HepG2 (cell line): ENCODE data around the gene STEAP2. TPM values are rescaled to one million over a fixed set of nuclear protein-coding genes. Genes with fewer than 3 reads are reported as not detected.

Source experiments
- ATAC-seq: fragments of 200-7000 bp; cut with Tn5 transposase; 3 replicates; pipeline ENCODE4 v1.9.1; 2020; ENCODE audit warnings: mild to moderate bottlenecking, moderate library complexity
- BruUV-seq: library from RNA; stranded (reverse); fragments of 400-500 nt; replicated peaks from 2 replicates; lab custom pipeline; 2021; lab: Mats Ljungman, UMichigan
- CTCF ChIA-PET: fragments of 300-600 bp; formaldehyde crosslinking; extraction: SDS; loops from one replicate; lab custom pipeline; 2021; ENCODE audit warnings: low total read pairs, inconsistent platforms, low intra/inter-chr PET ratio; lab: Yijun Ruan, JAX
- POLR2A ChIA-PET: fragments of 350-600 bp; sonication (Branson Sonifier 250); formaldehyde crosslinking; loops from one replicate; lab custom pipeline; 2020; ENCODE audit warnings: antibody characterized with exemption, inconsistent platforms; lab: Yijun Ruan, JAX
- DNase-seq: peaks from one replicate; pipeline ENCODE4 v3.0.0-alpha.2; 2015; ENCODE audit warnings: low spot score
- FAIRE-seq: peaks from 3 replicates; lab custom pipeline; 2011; peaks lifted over from hg19 to GRCh38; lab: Jason Lieb, UNC
- H2AFZ ChIP-seq: one replicate; pipeline ENCODE4 v1.6.1; 2011; ENCODE audit warnings: low read length, inconsistent platforms
- H3K27ac ChIP-seq: fragments of 300-600 bp; 3 replicates; pipeline ENCODE4 v1.8.0; 2011; ENCODE audit warnings: mixed run types, mild to moderate bottlenecking, mixed read lengths, low read length, inconsistent platforms; ENCODE audit not compliant: insufficient read depth; ENCODE audit errors: extremely low read length
- H3K27me3 ChIP-seq, 2 experiments: fragments of 200-600 bp in 1 of 2; 2 replicates in 1 of 2; 3 replicates in 1 of 2; pipeline versions ENCODE4 v1.6.0 to v1.8.0; 2011; ENCODE audit warnings: low read length in 2 of 2, mild to moderate bottlenecking in 2 of 2, moderate library complexity in 2 of 2, inconsistent platforms in 1 of 2; ENCODE audit not compliant: insufficient read depth in 2 of 2, control insufficient read depth in 1 of 2
- H3K36me3 ChIP-seq, 2 experiments: fragments of 200-600 bp in 1 of 2; replicated peaks in 1 of 2; 2 replicates in 1 of 2; 3 replicates in 1 of 2; pipeline versions ENCODE4 v1.5.1 to v1.8.0; 2011; ENCODE audit warnings: low read length in 2 of 2, inconsistent platforms in 1 of 2; ENCODE audit not compliant: insufficient read depth in 2 of 2, control insufficient read depth in 1 of 2
- H3K4me1 ChIP-seq: 2 replicates; pipeline ENCODE4 v1.5.1; 2012; ENCODE audit warnings: low read length, inconsistent platforms; ENCODE audit not compliant: insufficient read depth
- H3K4me2 ChIP-seq: 2 replicates; pipeline ENCODE4 v1.6.0; 2011; ENCODE audit warnings: low read depth, low read length, inconsistent platforms
- H3K4me3 ChIP-seq, 3 experiments: fragments of 200-600 bp in 1 of 3; sonication (generic), shearing (Covaris generic) in 1 of 3; replicated peaks in 1 of 3; 2 replicates each; pipeline ENCODE4 v1.5.1; 2011 to 2016; ENCODE audit warnings: low read length in 3 of 3, inconsistent platforms in 2 of 3, low read depth in 2 of 3, mild to moderate bottlenecking in 2 of 3, control low read depth in 1 of 3, mixed read lengths in 1 of 3; ENCODE audit not compliant: insufficient read depth in 1 of 3
- H3K79me2 ChIP-seq: one replicate; pipeline ENCODE4 v1.6.1; 2011; ENCODE audit warnings: low read length, inconsistent platforms; ENCODE audit not compliant: insufficient read depth
- H3K9ac ChIP-seq: 2 replicates; pipeline ENCODE4 v1.6.0; 2011; ENCODE audit warnings: mild to moderate bottlenecking, low read depth, low read length, inconsistent platforms; ENCODE audit not compliant: insufficient read depth
- H3K9me3 ChIP-seq: 2 replicates; pipeline ENCODE4 v1.5.1; 2012; ENCODE audit warnings: mild to moderate bottlenecking, low read length
- H4K20me1 ChIP-seq: 2 replicates; pipeline ENCODE4 v1.6.0; 2011; ENCODE audit warnings: inconsistent platforms, mild to moderate bottlenecking, low read length, moderate library complexity; ENCODE audit not compliant: insufficient read depth
- AKAP8 ChIP-seq: sonication (generic); formaldehyde crosslinking; IDR thresholded peaks from 2 replicates; pipeline ENCODE4 v1.5.1; 2020; ENCODE audit warnings: mild to moderate bottlenecking, missing genetic modification reagents
- ATF7-NPFF ChIP-seq: sonication (generic); formaldehyde crosslinking; IDR thresholded peaks from 2 replicates; pipeline ENCODE4 v1.8.1; 2023; ENCODE audit warnings: mild to moderate bottlenecking, low read depth, missing genetic modification reagents, moderate library complexity
- CREB1 ChIP-seq, 2 experiments: fragments of 450-650 bp in 1 of 2; IDR thresholded peaks; 2 replicates each; pipeline ENCODE4 v1.6.1; 2016 to 2017; ENCODE audit warnings: control low read depth in 1 of 2, mild to moderate bottlenecking in 1 of 2, missing compliant biosample characterization in 1 of 2, missing genetic modification characterization in 1 of 2
- FOXP1 ChIP-seq, 2 experiments: fragments of 450-650 bp in 1 of 2; IDR thresholded peaks; 2 replicates each; pipeline ENCODE4 v1.6.1; 2017 to 2018; ENCODE audit warnings: antibody characterized with exemption in 1 of 2
- HNF4G ChIP-seq, 2 experiments: sonication (generic) in 1 of 2; formaldehyde crosslinking in 1 of 2; IDR thresholded peaks; 2 replicates each; pipeline versions ENCODE4 v1.4.0 to v1.6.1; 2011 to 2020; ENCODE audit warnings: borderline replicate concordance in 2 of 2, low read depth in 2 of 2, mild to moderate bottlenecking in 2 of 2, low read length in 1 of 2, missing genetic modification reagents in 1 of 2, moderate library complexity in 1 of 2
- HNRNPUL1 ChIP-seq: fragments of 200-400 bp; formaldehyde crosslinking; IDR thresholded peaks from 2 replicates; pipeline ENCODE4 v1.6.1; 2017; ENCODE audit warnings: low read depth, mild to moderate bottlenecking, low read length, moderate library complexity
- REL ChIP-seq: sonication (generic); formaldehyde crosslinking; conservative IDR thresholded peaks from 2 replicates; pipeline ENCODE4 v1.8.0; 2022; ENCODE audit warnings: mild to moderate bottlenecking, missing genetic modification reagents, moderate library complexity
- SATB2 ChIP-seq: sonication (generic); formaldehyde crosslinking; IDR thresholded peaks from 2 replicates; pipeline ENCODE4 v1.5.0; 2020; ENCODE audit warnings: missing genetic modification reagents
- SRSF9 ChIP-seq: fragments of 200-400 bp; formaldehyde crosslinking; IDR thresholded peaks from 2 replicates; pipeline ENCODE4 v1.6.1; 2018; ENCODE audit warnings: borderline replicate concordance, mild to moderate bottlenecking, low read depth, low read length; ENCODE audit not compliant: insufficient read depth, poor library complexity, severe bottlenecking
- TBX3 ChIP-seq: fragments of 450-650 bp; IDR thresholded peaks from 2 replicates; pipeline ENCODE4 v1.6.1; 2017; ENCODE audit warnings: antibody characterized with exemption, mild to moderate bottlenecking, inconsistent platforms, borderline replicate concordance
- THYN1 ChIP-seq: sonication (generic); formaldehyde crosslinking; IDR thresholded peaks from 2 replicates; pipeline ENCODE4 v1.8.1; 2023; ENCODE audit warnings: low read depth, mild to moderate bottlenecking, moderate library complexity, missing genetic modification reagents, borderline replicate concordance
- ZFP62 ChIP-seq: sonication (generic); formaldehyde crosslinking; IDR thresholded peaks from 2 replicates; pipeline ENCODE4 v1.4.0; 2020; ENCODE audit warnings: missing genetic modification reagents
- ZIK1 ChIP-seq: sonication (generic); formaldehyde crosslinking; IDR thresholded peaks from 2 replicates; pipeline ENCODE4 v1.5.0; 2020; ENCODE audit warnings: mild to moderate bottlenecking, low read depth, missing genetic modification reagents, borderline replicate concordance
- ZNF468 ChIP-seq: sonication (generic); formaldehyde crosslinking; IDR thresholded peaks from 2 replicates; pipeline ENCODE4 v1.8.0; 2022; ENCODE audit warnings: mild to moderate bottlenecking, moderate library complexity, missing genetic modification reagents
- ZNF724P ChIP-seq: sonication (generic); formaldehyde crosslinking; IDR thresholded peaks from 2 replicates; pipeline ENCODE4 v1.8.0; 2022; ENCODE audit warnings: missing genetic modification reagents, borderline replicate concordance
- WGBS: methylation state at CpG from one replicate; pipeline ENCODE4 v1.1.6; 2017; ENCODE audit warnings: low lambda C conversion rate; 5-methylcytosine and 5-hydroxymethylcytosine counted together
- in situ Hi-C: cut with HindIII; loops from 2 replicates; pipeline ENCODE4 v1.10.0; 2017; ENCODE audit warnings: low pct_unique_long_range_greater_than_20kb; ENCODE audit not compliant: extremely low pct_ligation_motif_present
- intact Hi-C: fragments of 100-400 bp; cut with micrococcal nuclease; formaldehyde crosslinking; loops from one replicate; pipeline ENCODE4 v1.10.0; 2022; ENCODE audit not compliant: unreplicated experiment
- polyA plus RNA-seq, 8 experiments: library from polyadenylated mRNA; depleted of rRNA in 3 of 8; stranded (reverse) in 7 of 8; unstranded in 1 of 8; fragments of >200 nt; fragmentation: Illumina TruSeq in 4 of 8; extraction: Trizol in 4 of 8; gene quantifications; 2 replicates each; pipeline versions ENCODE4 v1.2.1 to v1.2.3, GENCODE V29; 2011 to 2016; ENCODE audit warnings: low read depth in 4 of 8, missing spikeins in 1 of 8, mixed read lengths in 1 of 8; ENCODE audit not compliant: insufficient read depth in 1 of 8
- total RNA-seq, 5 experiments: library from RNA; depleted of rRNA; stranded (reverse); fragments of >200 nt; fragmentation: Illumina TruSeq; extraction: Trizol; gene quantifications; 2 replicates each; pipeline ENCODE4 v1.2.3, GENCODE V29; 2016; ENCODE audit warnings: low read depth in 1 of 5
- TF ChIP-seq, protein P1 (sequence below): IDR thresholded peaks from 2 replicates; pipeline ENCODE4 v1.6.1; 2016; ENCODE audit warnings: low read depth

Gene STEAP2
- total and polyA plus RNA-seq, 2 of the 13 experiments (the other 11 are each of a cell fraction or from before 2014, with no cell fraction given): 4.3 to 4.4 TPM

DNA sequence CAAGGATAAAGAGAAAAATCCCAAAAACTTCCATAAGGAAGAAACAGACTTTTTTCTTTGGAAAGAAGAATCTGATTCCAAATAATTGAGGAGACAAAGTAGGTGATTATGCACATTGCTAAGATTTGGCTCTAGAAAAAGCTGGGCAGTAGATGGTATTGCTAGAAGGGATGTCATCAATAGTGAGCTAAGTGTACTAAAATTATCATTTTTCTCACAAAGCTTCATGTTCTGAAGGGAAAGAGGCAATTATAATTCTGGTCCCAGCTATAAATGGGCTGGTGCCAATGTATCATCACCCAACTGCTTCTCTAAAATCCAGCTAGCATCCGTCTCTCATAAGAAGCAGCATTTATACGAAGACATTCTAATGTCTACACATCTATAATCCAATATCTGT, 33.4 kb upstream of the STEAP2 start:
- H3K9me3 ChIP-seq: no peaks in the 10 kb centered on the region
- in situ Hi-C loops: no loop called here
- no peaks in the 10 kb centered on the region for H3K36me3 ChIP-seq
- ATAC-seq (no peak), FAIRE-seq (no peak), DNase-seq (no peak)
- no peaks in the 10 kb centered on the region for H3K27me3 ChIP-seq
- no peak overlapping the region for H2AFZ ChIP-seq
- WGBS: 100% methylated on average over 2 of the region's 2 CpGs
- BruUV-seq: no TSS peak
- no peaks in the 10 kb centered on the region for H3K79me2 ChIP-seq
- no peak overlapping the region for H3K27ac ChIP-seq
- POLR2A ChIA-PET: interaction anchor here (1.1 to 4.5 kb wide), 6 partner anchors 10 to 82 kb away, joined by 3 to 65 read pairs (median 8); partner anchors contain the start of genes STEAP1 and STEAP2
- peaks cover 44% of the 10 kb centered on the region for H3K4me1 ChIP-seq
- H3K9ac ChIP-seq: no peak overlapping the region
- no peak overlapping the region for H3K4me3 ChIP-seq
- TF ChIP-seq THYN1 (CRISPR knock-in tag) (no peak), ZFP62 (CRISPR knock-in tag) (no peak), CREB1 (IDR thresholded peaks at IDR 0.05) (no peak), CREB1 (CRISPR knock-in tag; IDR thresholded peaks at IDR 0.05) (peak; percentile 12; the same call in 1 of the 2 replicates), AKAP8 (no peak), HNRNPUL1 (no peak)
- TF ChIP-seq, all 625 proteins: peak for 1
- Histone ChIP-seq H3K4me2 (peak overlapping the region; percentile 65; the same call in 1 of the 2 replicates), H4K20me1 (no peaks in the 10 kb centered on the region)
- intact Hi-C loops: no loop called here
- CTCF ChIA-PET: no interaction called here

GRCh38 chr7:90178679-90179278, 32.8 kb upstream of the STEAP2 start:
- H4K20me1 ChIP-seq: no peaks in the 10 kb centered on the region
- no peaks in the 10 kb centered on the region for H3K27me3 ChIP-seq
- 27% methylated on average over 6 of the region's 6 CpGs for WGBS
- ATAC-seq: peak; percentile 79
- H3K9me3 ChIP-seq: no peaks in the 10 kb centered on the region
- H3K4me1 ChIP-seq: peaks cover 38% of the 10 kb centered on the region
- H3K4me2 ChIP-seq: peak overlapping the region; percentile 65
- in situ Hi-C loops: no loop called here
- no peaks in the 10 kb centered on the region for H3K36me3 ChIP-seq
- intact Hi-C loops: no loop called here
- H3K27ac ChIP-seq: peak overlapping the region; percentile 29
- peak; percentile 60 for FAIRE-seq
- POLR2A ChIA-PET: interaction anchor here (1.1 to 4.5 kb wide), 6 partner anchors 10 to 82 kb away, joined by 3 to 65 read pairs (median 8); partner anchors contain the start of genes STEAP1 and STEAP2
- H3K4me3 ChIP-seq: peak overlapping the region in 1 of 3 experiments; percentile 9; a peak in 2 of 6 replicates
- CTCF ChIA-PET: no interaction called here
- peak; percentile 41 for DNase-seq
- H3K79me2 ChIP-seq: no peaks in the 10 kb centered on the region
- peak overlapping the region; percentile 49 for H2AFZ ChIP-seq
- H3K9ac ChIP-seq: peak overlapping the region; percentile 23; the same call in 1 of the 2 replicates
- BruUV-seq: no TSS peak
- peak; percentile 32; the same call in 1 of the 2 replicates for TF ChIP-seq TBX3
- TF ChIP-seq, protein P1, sequence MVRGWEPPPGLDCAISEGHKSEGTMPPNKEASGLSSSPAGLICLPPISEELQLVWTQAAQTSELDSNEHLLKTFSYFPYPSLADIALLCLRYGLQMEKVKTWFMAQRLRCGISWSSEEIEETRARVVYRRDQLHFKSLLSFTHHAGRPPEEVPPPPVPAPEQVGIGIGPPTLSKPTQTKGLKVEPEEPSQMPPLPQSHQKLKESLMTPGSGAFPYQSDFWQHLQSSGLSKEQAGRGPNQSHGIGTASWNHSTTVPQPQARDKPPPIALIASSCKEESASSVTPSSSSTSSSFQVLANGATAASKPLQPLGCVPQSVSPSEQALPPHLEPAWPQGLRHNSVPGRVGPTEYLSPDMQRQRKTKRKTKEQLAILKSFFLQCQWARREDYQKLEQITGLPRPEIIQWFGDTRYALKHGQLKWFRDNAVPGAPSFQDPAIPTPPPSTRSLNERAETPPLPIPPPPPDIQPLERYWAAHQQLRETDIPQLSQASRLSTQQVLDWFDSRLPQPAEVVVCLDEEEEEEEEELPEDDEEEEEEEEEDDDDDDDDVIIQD (CRISPR knock-in tag): no peak; the same call in 1 of the 2 replicates
- no peak for TF ChIP-seq ZNF724P (CRISPR knock-in tag)
- no peak for TF ChIP-seq ZNF468 (CRISPR knock-in tag)
- TF ChIP-seq SATB2 (CRISPR knock-in tag): no peak
- no peak for TF ChIP-seq ZIK1
- TF ChIP-seq HNF4G (IDR thresholded peaks at IDR 0.05; ENCODE audit: borderline replicate concordance, low read depth, low read length): peak; percentile 14; the same call in 1 of the 2 replicates
- TF ChIP-seq HNF4G (CRISPR knock-in tag; IDR thresholded peaks at IDR 0.05; ENCODE audit: borderline replicate concordance, low read depth): no peak
- no peak for TF ChIP-seq ATF7-NPFF (CRISPR knock-in tag)
- TF ChIP-seq REL (CRISPR knock-in tag): no peak
- TF ChIP-seq FOXP1 (IDR thresholded peaks at IDR 0.05): no peak
- TF ChIP-seq FOXP1 (CRISPR knock-in tag; IDR thresholded peaks at IDR 0.05): 0 out of 2 replicates have a peak, but pooled peaks have one; percentile 13
- TF ChIP-seq SRSF9: no peak
